ENCODE measurements around the gene SNX21.
A peak's percentile ranks its signal among the peaks of the same experiment; 100 is the strongest.

SNX21 gene

DNA sequence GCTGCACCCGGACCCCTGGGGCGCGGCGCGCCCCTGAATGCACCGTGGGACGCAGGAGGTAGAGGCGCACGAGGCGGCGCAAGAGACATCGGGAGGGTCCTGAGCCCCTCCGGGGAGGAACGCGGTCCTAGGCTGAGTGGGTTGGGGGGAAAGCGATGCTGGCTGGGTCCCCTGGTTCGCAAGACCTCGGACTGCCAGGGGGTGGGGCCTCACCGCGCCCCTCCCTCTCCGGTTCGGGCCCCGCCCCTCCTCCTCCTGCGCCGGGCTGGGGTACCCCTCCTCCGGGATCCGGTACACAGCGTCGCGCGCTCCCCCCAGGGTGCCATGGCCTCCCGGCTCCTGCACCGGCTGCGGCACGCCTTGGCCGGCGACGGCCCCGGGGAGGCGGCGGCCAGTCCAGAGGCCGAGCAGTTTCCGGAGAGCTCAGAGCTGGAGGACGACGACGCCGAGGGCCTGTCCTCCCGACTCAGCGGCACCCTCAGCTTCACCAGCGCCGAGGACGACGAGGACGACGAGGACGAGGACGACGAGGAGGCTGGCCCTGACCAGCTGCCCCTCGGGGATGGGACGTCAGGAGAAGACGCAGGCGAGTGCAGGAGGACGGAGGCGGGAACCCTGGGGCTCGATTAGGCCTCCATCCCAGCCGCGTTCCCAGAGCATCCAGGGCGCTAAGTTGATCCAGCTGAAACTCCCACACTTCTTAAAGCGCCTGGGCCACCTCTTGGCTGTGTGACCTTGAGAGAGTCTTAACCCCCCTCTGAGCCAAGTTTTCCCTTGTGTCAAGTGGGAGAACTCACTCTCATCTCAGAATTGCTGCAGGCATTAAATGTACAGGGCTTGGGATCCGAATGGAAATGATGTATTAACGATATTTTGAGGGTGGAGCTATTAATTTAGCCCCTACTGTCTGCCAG, 541 bp downstream of the SNX21 start:
- Histone ChIP-seq H3K4me3 (ENCODE audit: insufficient read depth, low read depth, low read length) (peak overlapping the region; percentile 63), H3K36me3 (ENCODE audit: control insufficient read depth, insufficient read depth, low read length) (peaks cover 2% of the 10 kb centered on the region), H3K27me3 (ENCODE audit: control insufficient read depth, insufficient read depth, low read length, poor library complexity, severe bottlenecking) (no peaks in the 10 kb centered on the region), H3K27ac (ENCODE audit: insufficient read depth, low read depth, low read length, poor library complexity, severe bottlenecking) (peak overlapping the region; percentile 30), H3K4me1 (ENCODE audit: control insufficient read depth, insufficient read depth, low read length) (no peaks in the 10 kb centered on the region), H3K9me3 (ENCODE audit: control insufficient read depth, low read length) (no peaks in the 10 kb centered on the region)
- 5 to 6% methylated on average over 71 of the region's 71 CpGs for WGBS, 2 experiments

DNA sequence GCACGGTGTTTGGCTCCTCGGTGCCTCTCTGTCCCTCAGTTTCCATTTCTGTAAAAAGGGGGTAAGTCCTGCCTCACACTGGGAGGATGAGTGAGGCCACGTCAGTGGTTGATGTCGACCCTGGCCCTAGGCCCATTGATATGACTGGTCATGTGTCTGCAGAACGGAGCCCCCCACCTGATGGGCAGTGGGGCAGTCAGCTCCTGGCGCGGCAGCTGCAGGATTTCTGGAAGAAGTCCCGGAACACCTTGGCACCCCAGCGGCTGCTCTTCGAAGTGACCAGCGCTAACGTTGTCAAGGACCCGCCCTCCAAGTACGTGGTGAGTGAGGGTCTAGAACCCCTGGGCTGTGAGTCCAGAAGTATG, 1.2 kb downstream of the SNX21 start:
- no peak overlapping the region for H3K27ac ChIP-seq (ENCODE audit: insufficient read depth, low read depth, low read length, poor library complexity, severe bottlenecking)
- no peaks in the 10 kb centered on the region for H3K4me1 ChIP-seq (ENCODE audit: control insufficient read depth, insufficient read depth, low read length)
- no peaks in the 10 kb centered on the region for H3K27me3 ChIP-seq (ENCODE audit: control insufficient read depth, insufficient read depth, low read length, poor library complexity, severe bottlenecking)
- H3K9me3 ChIP-seq (ENCODE audit: control insufficient read depth, low read length), result no peaks in the 10 kb centered on the region
- peak overlapping the region; percentile 63 for H3K4me3 ChIP-seq (ENCODE audit: insufficient read depth, low read depth, low read length)
- peaks cover 2% of the 10 kb centered on the region for H3K36me3 ChIP-seq (ENCODE audit: control insufficient read depth, insufficient read depth, low read length)
- WGBS, 2 experiments, result 92 to 93% methylated on average over 14 of the region's 14 CpGs

DNA sequence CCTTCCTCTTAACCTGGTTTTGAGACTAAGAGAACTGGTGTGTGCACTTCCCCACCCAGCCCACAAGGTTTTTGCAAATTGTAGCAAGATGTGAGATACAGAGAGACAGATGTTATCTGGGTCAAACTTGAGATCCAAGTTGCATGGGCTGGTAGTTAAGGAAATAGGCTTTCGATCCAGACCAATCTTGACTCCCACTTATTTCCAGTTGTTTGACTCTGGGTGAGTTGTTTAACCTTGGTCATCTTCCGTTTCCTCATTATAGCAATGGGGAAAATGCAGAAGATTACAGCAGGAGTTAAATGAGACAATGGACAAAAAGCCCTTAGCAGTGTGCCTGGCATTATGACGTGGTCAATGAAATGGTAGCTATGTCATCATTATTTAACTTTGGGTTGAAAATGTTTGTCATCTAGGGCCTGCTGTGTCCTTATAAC, 1.7 kb downstream of the SNX21 start:
- WGBS, 2 experiments, result 95 to 97% methylated on average over 3 of the region's 3 CpGs
- Histone ChIP-seq H3K4me1 (ENCODE audit: control insufficient read depth, insufficient read depth, low read length) (no peaks in the 10 kb centered on the region), H3K27ac (ENCODE audit: insufficient read depth, low read depth, low read length, poor library complexity, severe bottlenecking) (no peak overlapping the region), H3K27me3 (ENCODE audit: control insufficient read depth, insufficient read depth, low read length, poor library complexity, severe bottlenecking) (no peaks in the 10 kb centered on the region), H3K36me3 (ENCODE audit: control insufficient read depth, insufficient read depth, low read length) (peaks cover 2% of the 10 kb centered on the region), H3K9me3 (ENCODE audit: control insufficient read depth, low read length) (no peaks in the 10 kb centered on the region), H3K4me3 (ENCODE audit: insufficient read depth, low read depth, low read length) (no peak overlapping the region)

DNA sequence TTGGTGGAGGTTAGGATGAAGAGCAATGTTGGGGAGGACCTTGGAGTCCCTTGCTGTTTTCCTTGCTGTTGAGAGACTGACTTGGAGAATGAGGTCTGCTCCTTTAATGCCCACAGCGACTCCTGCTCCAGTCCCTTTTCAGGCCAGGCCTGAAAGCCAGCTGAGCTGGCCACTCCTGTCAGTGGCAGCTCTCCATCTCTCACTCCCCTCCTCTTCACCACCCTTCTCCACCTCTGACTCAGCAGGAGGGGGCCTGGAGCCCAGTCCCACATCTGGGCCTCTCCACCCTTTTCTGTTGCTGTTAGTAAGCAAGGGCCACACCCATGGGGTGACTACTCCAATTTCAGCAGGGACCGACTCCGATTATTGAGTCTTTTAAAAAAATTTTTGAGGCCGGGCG, 2.2 kb downstream of the SNX21 start:
- Histone ChIP-seq H3K27me3 (ENCODE audit: control insufficient read depth, insufficient read depth, low read length, poor library complexity, severe bottlenecking) (no peaks in the 10 kb centered on the region), H3K9me3 (ENCODE audit: control insufficient read depth, low read length) (no peaks in the 10 kb centered on the region), H3K4me3 (ENCODE audit: insufficient read depth, low read depth, low read length) (no peak overlapping the region), H3K4me1 (ENCODE audit: control insufficient read depth, insufficient read depth, low read length) (no peaks in the 10 kb centered on the region), H3K27ac (ENCODE audit: insufficient read depth, low read depth, low read length, poor library complexity, severe bottlenecking) (no peak overlapping the region), H3K36me3 (ENCODE audit: control insufficient read depth, insufficient read depth, low read length) (peaks cover 2% of the 10 kb centered on the region)
- WGBS, 2 experiments, result 84 to 90% methylated on average over 5 of the region's 5 CpGs

DNA sequence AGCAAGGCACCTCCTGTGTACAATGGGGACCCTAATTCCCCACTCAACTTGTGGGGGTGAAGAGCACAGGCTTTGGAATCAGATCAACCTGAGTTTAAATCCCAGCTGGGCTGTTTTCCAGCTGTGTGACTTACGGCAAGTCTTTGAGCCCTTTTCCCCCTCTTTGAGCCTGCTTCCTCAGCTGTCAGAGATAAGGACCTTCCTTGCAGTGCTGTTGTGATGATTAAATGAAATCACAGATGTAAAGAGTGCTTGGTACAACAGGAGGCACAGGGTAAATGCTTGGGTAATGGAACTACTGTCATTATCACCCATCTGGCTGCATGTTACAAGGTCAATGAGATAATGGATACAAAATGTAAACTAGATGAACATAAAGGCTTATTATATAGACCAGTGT, 3.2 kb downstream of the SNX21 start:
- peaks cover 7% of the 10 kb centered on the region for H3K36me3 ChIP-seq (ENCODE audit: control insufficient read depth, insufficient read depth, low read length)
- no peak overlapping the region for H3K27ac ChIP-seq (ENCODE audit: insufficient read depth, low read depth, low read length, poor library complexity, severe bottlenecking)
- no peaks in the 10 kb centered on the region for H3K4me1 ChIP-seq (ENCODE audit: control insufficient read depth, insufficient read depth, low read length)
- 69 to 88% methylated on average over 1 of the region's 1 CpG for WGBS, 2 experiments
- no peaks in the 10 kb centered on the region for H3K9me3 ChIP-seq (ENCODE audit: control insufficient read depth, low read length)
- H3K4me3 ChIP-seq (ENCODE audit: insufficient read depth, low read depth, low read length), result no peak overlapping the region
- H3K27me3 ChIP-seq (ENCODE audit: control insufficient read depth, insufficient read depth, low read length, poor library complexity, severe bottlenecking), result no peaks in the 10 kb centered on the region

DNA sequence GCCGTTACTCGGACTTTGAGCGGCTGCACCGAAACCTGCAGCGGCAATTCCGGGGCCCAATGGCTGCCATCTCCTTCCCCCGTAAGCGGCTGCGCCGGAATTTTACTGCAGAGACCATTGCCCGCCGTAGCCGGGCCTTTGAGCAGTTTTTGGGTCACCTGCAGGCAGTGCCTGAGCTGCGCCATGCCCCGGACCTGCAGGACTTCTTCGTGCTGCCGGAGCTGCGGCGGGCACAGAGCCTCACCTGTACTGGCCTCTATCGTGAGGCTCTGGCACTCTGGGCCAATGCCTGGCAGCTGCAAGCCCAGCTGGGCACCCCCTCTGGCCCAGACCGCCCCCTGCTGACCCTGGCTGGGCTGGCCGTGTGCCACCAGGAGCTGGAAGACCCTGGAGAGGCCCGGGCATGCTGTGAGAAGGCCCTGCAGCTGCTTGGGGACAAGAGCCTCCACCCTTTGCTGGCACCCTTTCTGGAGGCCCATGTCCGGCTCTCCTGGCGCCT, 7.2 kb downstream of the SNX21 start:
- H3K27ac ChIP-seq (ENCODE audit: insufficient read depth, low read depth, low read length, poor library complexity, severe bottlenecking), result no peak overlapping the region
- H3K36me3 ChIP-seq (ENCODE audit: control insufficient read depth, insufficient read depth, low read length), result peaks cover 21% of the 10 kb centered on the region
- no peaks in the 10 kb centered on the region for H3K27me3 ChIP-seq (ENCODE audit: control insufficient read depth, insufficient read depth, low read length, poor library complexity, severe bottlenecking)
- H3K9me3 ChIP-seq (ENCODE audit: control insufficient read depth, low read length), result no peaks in the 10 kb centered on the region
- no peak overlapping the region for H3K4me3 ChIP-seq (ENCODE audit: insufficient read depth, low read depth, low read length)
- WGBS, 2 experiments, result 93% methylated on average over 25 of the region's 25 CpGs
- no peaks in the 10 kb centered on the region for H3K4me1 ChIP-seq (ENCODE audit: control insufficient read depth, insufficient read depth, low read length)

DNA sequence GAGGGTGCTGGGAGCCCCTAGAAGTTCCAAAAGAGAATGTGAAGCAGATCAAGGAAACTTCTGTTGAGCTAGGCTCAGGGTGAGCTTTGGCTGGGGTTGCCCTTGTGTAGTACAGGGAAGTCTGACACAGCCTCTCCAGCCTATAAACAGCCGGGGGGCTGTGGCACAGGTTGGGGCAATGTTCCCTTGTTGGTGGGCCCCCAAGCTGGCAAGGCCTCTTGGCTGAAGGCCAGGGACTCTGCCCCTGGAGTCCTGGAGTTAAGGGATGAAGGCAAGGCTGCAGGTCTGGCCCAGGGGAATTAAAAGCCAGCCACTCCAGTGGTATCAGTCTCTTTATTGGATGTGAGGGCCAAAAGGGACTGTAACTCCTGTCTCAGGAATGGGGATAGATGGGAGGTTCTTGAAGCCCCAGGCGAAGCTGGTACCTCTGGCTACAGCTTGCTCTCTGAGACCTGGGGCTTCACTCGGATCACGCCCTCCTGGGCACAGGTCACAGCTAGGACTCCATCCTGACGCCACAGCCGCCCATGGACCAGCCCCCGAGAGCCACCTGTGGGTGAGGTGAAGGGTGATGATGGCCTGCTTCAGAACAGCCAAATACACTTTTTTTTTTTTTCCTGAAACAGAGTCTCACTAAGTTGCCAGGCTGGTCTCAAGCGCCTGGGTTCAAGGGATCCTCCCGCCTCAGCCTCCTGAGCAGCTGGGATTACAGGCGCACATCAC, 8.0 kb downstream of the SNX21 start:
- H3K27ac ChIP-seq (ENCODE audit: insufficient read depth, low read depth, low read length, poor library complexity, severe bottlenecking), result no peak overlapping the region
- peaks cover 21% of the 10 kb centered on the region for H3K36me3 ChIP-seq (ENCODE audit: control insufficient read depth, insufficient read depth, low read length)
- WGBS, 2 experiments, result 93% methylated on average over 10 of the region's 10 CpGs
- H3K4me1 ChIP-seq (ENCODE audit: control insufficient read depth, insufficient read depth, low read length), result no peaks in the 10 kb centered on the region
- no peaks in the 10 kb centered on the region for H3K27me3 ChIP-seq (ENCODE audit: control insufficient read depth, insufficient read depth, low read length, poor library complexity, severe bottlenecking)
- H3K4me3 ChIP-seq (ENCODE audit: insufficient read depth, low read depth, low read length), result no peak overlapping the region
- H3K9me3 ChIP-seq (ENCODE audit: control insufficient read depth, low read length), result no peaks in the 10 kb centered on the region

DNA sequence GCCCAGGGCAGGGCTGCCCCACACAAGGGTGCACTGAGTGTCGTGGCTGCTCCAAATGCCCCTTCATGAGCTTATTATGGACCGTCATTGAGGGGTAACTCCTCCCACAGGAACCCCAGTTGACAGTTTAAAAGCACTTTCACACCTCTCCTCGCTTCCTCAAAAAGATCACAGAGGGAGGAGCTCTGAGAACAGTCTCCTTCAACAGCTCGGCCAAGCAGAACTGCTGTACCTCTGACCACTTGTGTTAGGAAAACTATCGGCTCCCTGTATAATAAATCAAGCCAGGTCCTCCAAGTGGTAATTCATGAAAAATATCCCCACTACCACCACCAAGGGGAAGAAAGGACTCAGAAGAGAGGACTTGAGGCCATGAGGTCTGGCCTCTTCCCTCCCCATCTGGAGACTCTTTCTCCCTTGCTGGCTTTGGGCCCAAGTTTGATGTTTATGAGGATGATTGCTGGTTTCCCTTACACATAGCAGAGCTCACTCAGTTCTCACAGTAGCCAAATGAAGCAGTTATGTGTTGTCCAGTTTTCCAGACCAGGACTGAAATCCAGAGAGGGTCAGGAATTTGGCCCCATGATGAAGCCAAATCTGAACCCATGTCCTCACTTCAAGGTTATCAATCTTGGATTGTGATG, 8.7 kb downstream of the SNX21 start:
- Histone ChIP-seq H3K9me3 (ENCODE audit: control insufficient read depth, low read length) (no peaks in the 10 kb centered on the region), H3K36me3 (ENCODE audit: control insufficient read depth, insufficient read depth, low read length) (peaks cover 21% of the 10 kb centered on the region), H3K4me3 (ENCODE audit: insufficient read depth, low read depth, low read length) (no peak overlapping the region), H3K27ac (ENCODE audit: insufficient read depth, low read depth, low read length, poor library complexity, severe bottlenecking) (no peak overlapping the region), H3K27me3 (ENCODE audit: control insufficient read depth, insufficient read depth, low read length, poor library complexity, severe bottlenecking) (no peaks in the 10 kb centered on the region), H3K4me1 (ENCODE audit: control insufficient read depth, insufficient read depth, low read length) (no peaks in the 10 kb centered on the region)
- WGBS, 2 experiments, result 93 to 94% methylated on average over 5 of the region's 5 CpGs

DNA sequence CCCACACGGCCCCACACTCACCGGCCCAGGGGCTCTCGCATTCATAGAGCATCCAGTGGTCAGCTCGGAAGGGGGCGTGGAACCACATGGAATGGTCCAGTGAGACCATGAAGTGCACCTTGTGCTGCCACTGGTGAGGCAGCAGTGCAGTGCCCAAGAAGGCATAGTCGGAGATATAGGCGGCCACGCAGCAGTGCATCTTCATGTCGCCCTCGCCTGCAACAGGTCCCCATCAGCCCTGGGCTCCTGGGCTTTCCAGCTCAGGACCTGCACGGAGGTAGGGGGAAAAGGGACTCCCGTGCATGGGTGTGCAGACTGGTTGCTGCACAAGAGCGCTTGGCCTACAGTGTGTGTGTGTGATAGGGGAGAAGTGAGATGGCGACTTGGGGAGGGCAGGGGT, 9.9 kb downstream of the SNX21 start:
- no peaks in the 10 kb centered on the region for H3K27me3 ChIP-seq (ENCODE audit: control insufficient read depth, insufficient read depth, low read length, poor library complexity, severe bottlenecking)
- no peak overlapping the region for H3K27ac ChIP-seq (ENCODE audit: insufficient read depth, low read depth, low read length, poor library complexity, severe bottlenecking)
- WGBS, 2 experiments, result 94 to 95% methylated on average over 14 of the region's 14 CpGs
- H3K4me1 ChIP-seq (ENCODE audit: control insufficient read depth, insufficient read depth, low read length), result no peaks in the 10 kb centered on the region
- H3K4me3 ChIP-seq (ENCODE audit: insufficient read depth, low read depth, low read length), result no peak overlapping the region
- H3K36me3 ChIP-seq (ENCODE audit: control insufficient read depth, insufficient read depth, low read length), result peaks cover 21% of the 10 kb centered on the region
- no peaks in the 10 kb centered on the region for H3K9me3 ChIP-seq (ENCODE audit: control insufficient read depth, low read length)

DNA sequence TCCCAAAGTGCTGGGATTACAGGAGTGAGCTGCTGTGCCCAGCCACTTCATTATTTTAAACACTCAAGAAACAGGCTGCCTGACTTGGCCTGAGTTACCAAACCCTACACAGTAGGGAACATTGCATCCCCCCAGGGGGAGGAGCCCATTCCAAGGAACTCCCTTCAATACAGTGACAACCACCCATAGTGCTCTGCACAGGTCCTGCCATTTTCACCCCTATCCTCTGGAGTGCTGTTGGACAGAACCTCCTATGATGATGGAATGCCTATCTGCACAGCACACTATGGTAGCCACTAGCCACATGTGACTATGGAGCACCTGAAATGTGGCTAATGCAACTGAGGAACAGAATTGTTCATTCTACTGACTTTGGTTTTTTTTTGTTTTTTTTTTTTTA, 11.9 kb downstream of the SNX21 start:
- no peaks in the 10 kb centered on the region for H3K27me3 ChIP-seq (ENCODE audit: control insufficient read depth, insufficient read depth, low read length, poor library complexity, severe bottlenecking)
- no peak overlapping the region for H3K4me3 ChIP-seq (ENCODE audit: insufficient read depth, low read depth, low read length)
- H3K4me1 ChIP-seq (ENCODE audit: control insufficient read depth, insufficient read depth, low read length), result no peaks in the 10 kb centered on the region
- H3K36me3 ChIP-seq (ENCODE audit: control insufficient read depth, insufficient read depth, low read length), result peaks cover 21% of the 10 kb centered on the region
- no peaks in the 10 kb centered on the region for H3K9me3 ChIP-seq (ENCODE audit: control insufficient read depth, low read length)
- no peak overlapping the region for H3K27ac ChIP-seq (ENCODE audit: insufficient read depth, low read depth, low read length, poor library complexity, severe bottlenecking)

Measured in ectodermal cell (in vitro differentiated cells).